NCI-H1105 treated with DMSO at 0.1 percent for 48 hours (cell line): ENCODE results near the gene CAMSAP2.
"Not testable (repeated sequence)": the region's sequence is repeated elsewhere in the genome, so short reads cannot be mapped to it uniquely, and the experiment has no call there.

Experiments
- DNase-seq: peaks from one replicate; lab custom pipeline; 2025; lab: John Stamatoyannopoulos, UW

CAMSAP2 gene

DNA sequence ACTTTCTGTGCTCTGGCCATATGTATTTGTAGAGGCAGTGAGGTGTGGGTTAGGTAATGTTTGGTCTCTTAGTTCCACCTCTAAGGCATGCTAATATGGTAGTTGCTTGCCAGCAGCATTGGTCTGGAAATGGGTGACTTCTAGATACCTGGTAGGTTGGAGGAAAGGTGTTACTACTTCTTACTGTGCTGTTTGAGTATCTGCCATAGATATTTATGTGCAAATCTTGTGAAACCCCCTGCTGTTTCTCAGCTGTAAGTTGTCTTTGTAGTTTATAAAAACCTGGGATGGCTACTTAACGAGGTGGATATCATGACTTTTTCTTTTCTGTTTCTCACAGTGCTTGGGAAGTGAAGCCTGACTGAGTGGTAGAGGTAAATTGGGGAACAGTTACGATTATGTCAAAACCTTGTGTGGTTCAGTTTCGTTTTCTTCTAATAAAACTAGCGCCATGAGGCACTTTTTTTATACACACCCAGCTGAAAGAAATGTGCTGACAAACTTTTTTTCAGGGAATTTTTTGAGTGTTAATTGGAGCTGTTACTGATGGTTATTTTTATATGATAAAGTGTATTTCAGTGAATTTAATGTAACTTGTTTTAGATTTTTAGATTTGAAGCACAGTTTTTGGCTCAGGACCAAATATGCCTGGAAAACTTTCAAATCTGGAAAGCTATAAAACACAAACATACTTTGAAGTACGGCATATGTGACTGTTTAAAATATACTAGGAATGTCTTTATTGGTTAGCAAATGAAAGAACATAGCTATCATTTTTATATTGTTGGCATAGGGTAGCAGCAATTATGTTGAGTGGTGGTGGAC is 42.1 kb downstream of the CAMSAP2 start:
- DNase-seq, result peak; percentile 40

- no peak for DNase-seq
These were observed 45.2 kb downstream of the CAMSAP2 start for GRCh38 chr1:200783926-200784325.

GRCh38 chr1:200784576-200784975 is 45.9 kb downstream of the CAMSAP2 start:
- no peak for DNase-seq

DNA sequence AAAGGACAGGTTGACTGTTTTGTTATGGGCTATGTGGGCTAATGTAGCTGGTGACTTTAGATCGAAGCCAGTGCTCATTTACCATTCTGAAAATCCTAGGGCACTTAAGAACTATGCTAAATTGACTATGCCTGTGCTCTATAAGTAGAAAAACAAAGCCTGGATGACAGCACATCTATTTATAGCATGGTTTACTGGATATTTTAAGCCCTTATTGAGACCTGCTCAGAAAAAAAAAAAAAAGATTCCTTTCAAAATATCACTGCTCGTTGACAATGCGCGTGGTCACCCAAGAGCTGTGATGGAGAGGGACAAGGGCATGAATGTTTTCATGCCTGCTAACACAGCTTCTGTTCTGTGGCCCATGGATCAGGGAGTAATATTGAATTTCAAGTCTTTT is 48.1 kb downstream of the CAMSAP2 start:
- DNase-seq, result no peak

DNA sequence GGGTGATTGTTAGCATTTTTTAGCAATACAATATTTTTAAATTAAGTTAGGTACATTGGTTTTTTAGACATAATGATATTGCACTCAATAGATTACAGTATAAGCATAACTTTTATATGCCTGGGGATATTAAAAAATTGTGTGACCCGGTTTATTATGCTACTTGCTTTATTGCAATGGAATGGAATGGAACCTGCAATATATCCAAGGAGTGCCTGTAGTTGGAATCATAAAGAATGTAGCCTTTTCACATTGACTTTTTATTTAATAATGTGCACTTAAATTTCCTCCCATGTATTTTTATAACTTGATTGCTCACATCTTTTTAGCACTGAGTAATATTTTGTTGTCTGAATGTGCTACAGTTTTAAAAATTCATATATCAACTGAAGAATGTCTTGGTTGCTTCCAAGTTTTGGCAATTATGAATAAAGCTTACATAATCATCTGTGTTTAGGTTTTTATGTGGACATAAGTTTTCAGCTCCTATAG is 49.2 kb downstream of the CAMSAP2 start:
- no peak for DNase-seq

- DNase-seq, result not testable (repeated sequence)
These were observed 52.3 kb downstream of the CAMSAP2 start for GRCh38 chr1:200791012-200791411.

DNA sequence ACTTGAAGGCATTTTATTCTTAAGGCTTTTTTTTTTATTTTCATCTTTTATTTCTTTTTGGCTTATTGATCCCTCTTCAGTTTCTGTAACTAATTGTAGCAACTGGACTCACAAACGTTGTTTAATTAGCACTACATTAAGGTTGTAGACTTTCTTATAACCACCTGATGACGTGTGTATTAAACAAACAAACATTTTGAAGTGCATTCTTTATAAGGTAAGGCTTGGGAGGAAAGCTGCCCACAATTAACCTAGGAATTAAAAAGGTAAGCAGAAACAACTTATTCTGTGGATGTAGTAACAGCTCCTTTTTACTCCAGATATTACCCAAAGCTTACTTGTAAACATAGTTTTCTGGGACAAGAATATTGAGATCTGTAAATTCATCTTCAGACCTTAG is 55.0 kb downstream of the CAMSAP2 start:
- DNase-seq, result peak; percentile 25

GRCh38 chr1:200794506-200795065 is 55.9 kb downstream of the CAMSAP2 start:
- DNase-seq, result no peak

DNA sequence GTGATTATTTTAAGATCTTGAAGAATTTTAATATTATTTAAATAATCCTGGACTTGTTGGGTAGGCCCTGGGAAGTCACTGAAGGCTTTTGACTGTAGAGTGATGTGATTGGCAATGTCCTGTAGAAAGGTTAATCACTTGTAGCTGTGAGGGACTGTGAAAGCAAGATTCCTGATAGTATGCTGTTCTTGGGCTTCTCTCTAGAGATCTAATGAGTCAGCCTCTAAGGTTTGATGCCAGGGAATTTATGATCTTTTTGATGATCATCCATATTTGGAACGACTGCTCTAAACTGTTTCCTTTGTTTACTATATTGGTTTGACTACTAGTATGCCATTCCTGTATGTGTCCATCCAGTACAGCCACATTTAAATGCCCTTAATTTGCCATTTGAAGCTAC is 56.5 kb downstream of the CAMSAP2 start:
- DNase-seq, result no peak

GRCh38 chr1:200802042-200802441 is 63.3 kb downstream of the CAMSAP2 start:
- no peak for DNase-seq

DNA sequence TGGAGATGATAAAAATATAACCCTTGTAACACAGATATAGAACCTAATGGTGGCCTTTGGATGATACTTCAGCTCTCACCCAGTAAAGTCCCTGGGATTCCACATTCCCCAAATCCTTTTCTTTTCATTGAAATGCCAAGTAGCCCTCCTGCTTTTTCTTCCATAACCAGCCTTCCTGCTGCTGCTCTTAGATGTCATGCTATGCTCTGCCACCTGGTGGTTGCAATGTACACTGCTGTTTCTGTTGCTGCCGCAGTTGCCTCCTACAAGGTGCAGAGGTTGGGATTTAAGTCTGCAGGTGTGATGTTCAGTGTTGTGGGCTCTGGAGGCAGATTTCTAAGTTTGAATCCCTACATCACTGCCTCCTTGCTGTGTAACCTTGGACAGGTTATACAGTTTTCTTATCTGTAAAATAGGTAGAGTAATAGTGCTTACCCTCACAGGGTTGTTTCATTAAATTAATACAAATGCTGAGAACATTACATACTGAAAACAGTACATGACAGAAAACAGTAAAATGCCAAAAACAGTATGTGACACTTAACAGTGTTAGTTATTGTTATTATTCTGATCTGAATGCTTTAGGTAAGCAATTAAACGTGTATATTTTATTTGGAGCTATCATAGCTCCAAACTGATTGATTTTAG is 64.3 kb downstream of the CAMSAP2 start:
- peak; percentile 87 for DNase-seq

GRCh38 chr1:200805719-200806118 is 67.0 kb downstream of the CAMSAP2 start:
- no peak for DNase-seq

DNA sequence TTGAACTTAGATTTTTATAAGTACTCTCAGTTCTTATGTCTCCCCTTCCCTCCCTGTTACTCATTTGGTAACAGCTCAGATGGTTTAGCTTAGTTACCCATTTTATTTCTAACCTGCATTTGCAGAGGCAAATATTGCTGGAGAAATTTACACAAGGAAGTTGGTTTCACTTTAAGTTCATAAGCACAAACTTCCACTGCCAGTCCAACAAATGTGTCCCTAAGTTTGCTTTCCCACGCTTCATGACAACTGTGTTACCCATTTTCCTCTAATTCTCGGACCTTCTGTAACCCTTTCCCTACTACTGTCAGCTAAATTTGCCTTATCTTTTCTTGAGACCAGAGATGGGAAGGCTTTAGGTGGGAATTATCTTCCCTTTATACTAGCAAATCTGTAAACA is 70.2 kb downstream of the CAMSAP2 start:
- no peak for DNase-seq

DNA sequence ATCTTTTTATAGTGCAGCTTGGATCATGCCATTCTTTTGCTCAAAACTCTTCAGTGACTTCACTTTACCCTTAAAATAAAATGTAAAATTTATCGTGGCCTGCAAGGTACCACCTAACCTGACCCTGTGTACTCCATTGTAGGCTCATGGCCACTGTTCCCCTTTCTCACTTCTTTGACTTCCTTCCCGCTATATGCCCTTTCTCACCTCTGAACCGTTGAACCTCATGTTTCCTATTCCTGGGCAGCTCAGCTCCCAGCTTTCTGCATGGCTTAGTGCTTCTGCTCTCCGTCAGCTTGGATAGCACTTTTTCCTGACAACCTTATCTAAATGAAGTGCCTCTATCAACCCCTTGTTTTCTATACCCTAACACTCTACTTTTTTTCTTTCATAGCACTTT is 73.0 kb downstream of the CAMSAP2 start:
- DNase-seq, result no peak

- DNase-seq, result not testable (repeated sequence)
These were observed 78.0 kb downstream of the CAMSAP2 start for GRCh38 chr1:200816624-200817224.

DNA sequence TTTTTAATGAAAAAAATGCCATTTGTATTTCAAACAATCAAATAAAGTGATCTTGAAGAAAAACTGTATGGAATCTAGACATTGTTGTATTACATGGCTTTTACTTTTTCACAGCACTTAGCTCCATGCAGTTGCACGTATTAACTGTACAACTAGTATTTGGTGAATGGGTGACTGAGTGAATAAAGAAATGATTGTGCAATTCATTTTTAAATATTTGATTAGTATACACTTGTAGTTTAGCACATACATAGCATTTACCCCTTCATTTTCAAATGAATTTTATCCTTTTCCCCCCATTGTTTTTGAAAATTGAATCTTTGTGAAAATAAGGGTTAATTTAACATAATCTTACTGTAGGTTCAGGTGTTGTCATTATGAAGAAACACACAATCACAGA is 79.6 kb downstream of the CAMSAP2 start:
- DNase-seq, result no peak

GRCh38 chr1:200819726-200820125 is 81.0 kb downstream of the CAMSAP2 start:
- DNase-seq, result no peak

DNA sequence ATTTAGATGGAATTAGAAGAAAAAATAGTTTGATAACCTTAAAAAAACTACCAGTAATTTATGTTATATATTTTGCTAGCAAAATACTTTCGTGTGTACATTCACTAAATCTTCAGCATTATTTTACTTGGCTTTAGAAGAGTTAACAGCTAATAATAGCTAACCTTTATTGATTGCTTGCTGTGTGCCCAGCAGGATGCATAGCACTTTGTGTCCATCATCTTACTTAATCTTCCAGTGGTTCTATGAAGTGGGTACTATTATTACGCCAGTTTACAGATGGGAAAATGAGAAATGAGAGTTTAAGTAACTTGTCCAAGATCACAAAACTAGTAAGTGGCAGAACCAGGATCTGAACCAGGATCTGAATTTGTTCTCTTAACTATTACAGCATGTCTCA is 92.4 kb downstream of the CAMSAP2 start:
- DNase-seq, result no peak

- no peak for DNase-seq
These were observed 95.7 kb downstream of the CAMSAP2 start for GRCh38 chr1:200834383-200834782.

DNA sequence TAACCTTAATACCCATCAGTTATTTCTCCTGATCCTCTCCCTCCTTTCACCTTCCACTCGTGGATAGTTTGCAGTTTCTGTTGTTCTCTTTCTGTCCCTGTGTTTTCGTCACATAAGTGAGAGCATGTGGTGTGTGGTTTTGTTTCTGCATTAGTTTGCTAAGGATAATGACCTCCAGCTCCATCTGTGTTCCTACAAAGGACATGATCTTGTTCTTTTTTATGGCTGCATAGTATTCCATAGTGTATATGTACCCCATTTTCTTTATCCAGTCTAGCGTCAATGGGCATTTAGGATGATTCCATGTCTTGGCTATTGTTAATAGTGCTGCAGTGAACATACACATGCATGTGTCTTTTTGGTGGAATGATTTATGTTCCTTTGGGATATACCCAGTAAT is 97.5 kb downstream of the CAMSAP2 start:
- no peak for DNase-seq

DNA sequence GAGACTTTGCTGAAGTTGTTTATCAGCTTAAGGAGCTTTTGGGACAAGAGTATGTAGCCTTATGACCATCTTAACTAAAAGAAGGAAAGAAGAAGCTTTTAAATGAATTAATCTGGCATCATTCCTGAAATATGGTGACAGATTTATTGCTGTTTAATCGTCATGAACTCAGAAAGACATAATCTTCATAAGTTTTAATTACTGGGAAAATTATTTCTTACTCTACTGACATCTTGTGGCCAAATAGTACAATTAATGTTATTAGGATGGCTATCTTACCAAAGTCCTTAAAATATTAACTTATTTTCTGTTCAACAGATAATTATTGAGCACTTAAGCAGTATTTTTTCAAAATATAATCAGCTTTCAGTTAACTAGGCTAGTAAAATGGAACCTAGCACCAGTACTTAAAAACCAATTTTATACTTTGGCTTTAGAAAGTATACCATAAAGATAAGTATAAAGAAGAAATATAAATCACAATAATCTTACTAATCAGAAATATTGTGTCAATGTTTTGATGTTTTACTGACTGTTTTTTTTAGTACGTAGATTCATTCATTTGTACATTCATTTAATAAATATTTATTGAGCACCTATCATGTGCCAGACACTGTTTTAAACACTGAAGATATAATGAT is 99.4 kb downstream of the CAMSAP2 start:
- peak; percentile 35 for DNase-seq
